ENCODE results near the gene MAGEF1. TPM values are rescaled to one million over a fixed set of nuclear protein-coding genes. Genes with fewer than 3 reads are reported as not detected.

Gene MAGEF1
- total and polyA plus RNA-seq, 2 donors (not counting 1 experiment from before 2014, with no cell fraction given): 9.5 to 26.2 TPM

GRCh38 chr3:184757022-184757651 lies 45.3 kb upstream of the MAGEF1 start:
- 41% methylated on average over 10 of the region's 17 CpGs for WGBS (ENCODE audit: insufficient coverage)
- ChIA-PET CTCF (interaction anchor here (1.2 to 2.2 kb wide), 3 partner anchors 21 to 194 kb away, joined by 3 to 6 read pairs (median 3); no protein-coding TSS in a partner anchor), POLR2A (no interaction called here)
- no peak overlapping the region for H3K4me3 ChIP-seq (ENCODE audit: control extremely low read depth in 1 of 5, extremely low read depth in 1 of 5, insufficient read depth in 1 of 5, low read depth in 2 of 5, low read length in 4 of 5)
- DNase-seq (peak; percentile 31), ATAC-seq (ENCODE audit: low read depth) (no peak)
- no peaks in the 10 kb centered on the region for H3K36me3 ChIP-seq (replicated peaks in 1 of 2; ENCODE audit: control extremely low read depth in 1 of 2, control insufficient read depth in 1 of 2, extremely low read depth in 1 of 2, insufficient read depth in 2 of 2, low read length in 1 of 2)
- H3K9ac ChIP-seq (ENCODE audit: low read length): no peak overlapping the region
- Mint-ChIP-seq H3K4me3 (no peak overlapping the region), H3K4me1 (peaks cover 19% of the 10 kb centered on the region), H3K27me3 (no peaks in the 10 kb centered on the region), H3K27ac (no peak overlapping the region), H3K9me3 (ENCODE audit: insufficient read depth) (no peaks in the 10 kb centered on the region)
- TF ChIP-seq, protein P1, sequence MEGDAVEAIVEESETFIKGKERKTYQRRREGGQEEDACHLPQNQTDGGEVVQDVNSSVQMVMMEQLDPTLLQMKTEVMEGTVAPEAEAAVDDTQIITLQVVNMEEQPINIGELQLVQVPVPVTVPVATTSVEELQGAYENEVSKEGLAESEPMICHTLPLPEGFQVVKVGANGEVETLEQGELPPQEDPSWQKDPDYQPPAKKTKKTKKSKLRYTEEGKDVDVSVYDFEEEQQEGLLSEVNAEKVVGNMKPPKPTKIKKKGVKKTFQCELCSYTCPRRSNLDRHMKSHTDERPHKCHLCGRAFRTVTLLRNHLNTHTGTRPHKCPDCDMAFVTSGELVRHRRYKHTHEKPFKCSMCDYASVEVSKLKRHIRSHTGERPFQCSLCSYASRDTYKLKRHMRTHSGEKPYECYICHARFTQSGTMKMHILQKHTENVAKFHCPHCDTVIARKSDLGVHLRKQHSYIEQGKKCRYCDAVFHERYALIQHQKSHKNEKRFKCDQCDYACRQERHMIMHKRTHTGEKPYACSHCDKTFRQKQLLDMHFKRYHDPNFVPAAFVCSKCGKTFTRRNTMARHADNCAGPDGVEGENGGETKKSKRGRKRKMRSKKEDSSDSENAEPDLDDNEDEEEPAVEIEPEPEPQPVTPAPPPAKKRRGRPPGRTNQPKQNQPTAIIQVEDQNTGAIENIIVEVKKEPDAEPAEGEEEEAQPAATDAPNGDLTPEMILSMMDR (IDR thresholded peaks at IDR 0.05): no peak
- no peak for TF ChIP-seq EZH2 (IDR thresholded peaks at IDR 0.05; ENCODE audit: borderline replicate concordance, insufficient read depth, low read depth, low read length, poor library complexity, severe bottlenecking)
- H2AFZ ChIP-seq (ENCODE audit: insufficient read depth, low read depth, low read length, poor library complexity, severe bottlenecking): peak overlapping the region; percentile 26
- no peak overlapping the region for H3K4me2 ChIP-seq (replicated peaks; ENCODE audit: low read depth, low read length, poor library complexity, severe bottlenecking)
- no peaks in the 10 kb centered on the region for H3K79me2 ChIP-seq (ENCODE audit: control insufficient read depth, insufficient read depth, low read length)
- H3K27ac ChIP-seq (ENCODE audit: low read length in 2 of 2): peak overlapping the region in 1 of 2 donors; percentile 47
- H4K20me1 ChIP-seq (ENCODE audit: control insufficient read depth, insufficient read depth, low read length, poor library complexity, severe bottlenecking): no peaks in the 10 kb centered on the region
- H3K4me1 ChIP-seq (ENCODE audit: control insufficient read depth in 2 of 2, insufficient read depth in 2 of 2, low read length in 2 of 2): peaks cover 15 to 27% of the 10 kb centered on the region in 2 donors
- H3K27me3 ChIP-seq (replicated peaks in 1 of 4; ENCODE audit: control extremely low read depth in 1 of 4, control insufficient read depth in 3 of 4, insufficient read depth in 4 of 4, low read length in 3 of 4): no peaks in the 10 kb centered on the region
- no peaks in the 10 kb centered on the region for H3K9me3 ChIP-seq (ENCODE audit: control extremely low read depth in 1 of 3, control insufficient read depth in 2 of 3, insufficient read depth in 1 of 3, low read length in 2 of 3)
- intact Hi-C loops (cut with micrococcal nuclease): no loop called here
